Astrocyte of the cerebellum (primary cell): ENCODE results near the gene ATXN1.

Experiments used
- DNase-seq: peaks from one replicate; pipeline ENCODE4 v3.0.0-alpha.2; 2011; ENCODE audit warnings: low read depth
- H3K4me3 ChIP-seq: 2 replicates; pipeline ENCODE4 v1.5.1; 2011; ENCODE audit warnings: mild to moderate bottlenecking, low read depth, low read length, moderate library complexity
- CTCF ChIP-seq: IDR thresholded peaks from 2 replicates; pipeline ENCODE4 v1.5.1; 2012; ENCODE audit warnings: low read length, low read depth, moderate library complexity, mild to moderate bottlenecking; ENCODE audit errors: missing control alignments
- in situ Hi-C: cut with HindIII; loops from 2 replicates; pipeline ENCODE4 v1.10.0; 2017; ENCODE audit warnings: low sequenced_read_pairs

The ATXN1 gene

GRCh38 chr6:16370943-16371342 is 390.3 kb downstream of the ATXN1 start:
- in situ Hi-C loops = no loop called here
- no peak for TF ChIP-seq CTCF
- DNase-seq = no peak
- H3K4me3 ChIP-seq = no peak overlapping the region

- in situ Hi-C loops = no loop called here
- TF ChIP-seq CTCF = no peak
- H3K4me3 ChIP-seq = no peak overlapping the region
- DNase-seq = no peak
Measured at GRCh38 chr6:16369989-16370388, 391.3 kb downstream of the ATXN1 start.

GRCh38 chr6:16369140-16369745 is 392.0 kb downstream of the ATXN1 start:
- no peak for TF ChIP-seq CTCF
- no peak for DNase-seq
- H3K4me3 ChIP-seq = no peak overlapping the region
- in situ Hi-C loops = no loop called here

- DNase-seq = no peak
- H3K4me3 ChIP-seq = no peak overlapping the region
- TF ChIP-seq CTCF = no peak
- in situ Hi-C loops = no loop called here
Measured at GRCh38 chr6:16367571-16367970, 393.7 kb downstream of the ATXN1 start.

- no peak overlapping the region for H3K4me3 ChIP-seq
- in situ Hi-C loops = no loop called here
- no peak for TF ChIP-seq CTCF
- no peak for DNase-seq
Measured at GRCh38 chr6:16363749-16364148, 397.5 kb downstream of the ATXN1 start.

GRCh38 chr6:16362819-16363589 is 398.3 kb downstream of the ATXN1 start:
- in situ Hi-C loops = no loop called here
- TF ChIP-seq CTCF = no peak
- no peak for DNase-seq
- H3K4me3 ChIP-seq = no peak overlapping the region
